Measurements from ENCODE around the gene MRGPRX1.

GRCh38 chr11:18987454-18988231, 48.4 kb upstream of the MRGPRX1 start:
- no peak for TF ChIP-seq CTCF (IDR thresholded peaks at IDR 0.05)
- TF ChIP-seq EP300 (IDR thresholded peaks at IDR 0.05): no peak
- no peak for TF ChIP-seq POLR2A (IDR thresholded peaks at IDR 0.05)
